Glutamatergic neuron (in vitro differentiated cells): ENCODE data around the gene HMGN4. TPM values are rescaled to one million over a fixed set of nuclear protein-coding genes. Genes with fewer than 3 reads are reported as not detected.

Experiments used
- DNase-seq: peaks from one replicate; pipeline ENCODE4 v3.0.0; 2022
- H3K27ac Mint-ChIP-seq: one replicate; pipeline ENCODE4 v1.8.0; 2020; ENCODE audit warnings: mild to moderate bottlenecking, mixed read lengths, inconsistent platforms; ENCODE audit not compliant: unreplicated experiment
- H3K27me3 Mint-ChIP-seq: one replicate; pipeline ENCODE4 v1.8.0; 2020; ENCODE audit warnings: mild to moderate bottlenecking, moderate library complexity, mixed read lengths, inconsistent platforms; ENCODE audit not compliant: unreplicated experiment
- H3K36me3 Mint-ChIP-seq: one replicate; pipeline ENCODE4 v1.8.0; 2020; ENCODE audit warnings: mild to moderate bottlenecking, mixed read lengths, inconsistent platforms; ENCODE audit not compliant: unreplicated experiment
- H3K4me1 Mint-ChIP-seq: one replicate; pipeline ENCODE4 v1.8.0; 2020; ENCODE audit warnings: mild to moderate bottlenecking, low read depth, mixed read lengths, inconsistent platforms; ENCODE audit not compliant: unreplicated experiment
- H3K4me3 Mint-ChIP-seq: one replicate; pipeline ENCODE4 v1.8.0; 2020; ENCODE audit warnings: mild to moderate bottlenecking, mixed read lengths, inconsistent platforms; ENCODE audit not compliant: unreplicated experiment
- H3K9me3 Mint-ChIP-seq: one replicate; pipeline ENCODE4 v1.8.0; 2020; ENCODE audit warnings: mild to moderate bottlenecking, moderate library complexity, mixed read lengths, inconsistent platforms; ENCODE audit not compliant: unreplicated experiment
- total RNA-seq: library from RNA; stranded (reverse); fragmentation: NEBNext Ultra II Directional; extraction: Animal tissue kit (Norgen Biotek cat#: 25700); gene quantifications from one replicate; pipeline ENCODE4 v1.2.1, GENCODE V29; 2021; ENCODE audit not compliant: unreplicated experiment
- TF ChIP-seq, protein P1 (sequence below): fragments of 200-600 bp; sonication (generic); IDR thresholded peaks from one replicate; pipeline ENCODE4 v1.5.0; 2021; ENCODE audit not compliant: partially characterized antibody, unreplicated experiment

HMGN4 gene
- total RNA-seq, 1 donor from 2014 or later, result 56.9 TPM

DNA sequence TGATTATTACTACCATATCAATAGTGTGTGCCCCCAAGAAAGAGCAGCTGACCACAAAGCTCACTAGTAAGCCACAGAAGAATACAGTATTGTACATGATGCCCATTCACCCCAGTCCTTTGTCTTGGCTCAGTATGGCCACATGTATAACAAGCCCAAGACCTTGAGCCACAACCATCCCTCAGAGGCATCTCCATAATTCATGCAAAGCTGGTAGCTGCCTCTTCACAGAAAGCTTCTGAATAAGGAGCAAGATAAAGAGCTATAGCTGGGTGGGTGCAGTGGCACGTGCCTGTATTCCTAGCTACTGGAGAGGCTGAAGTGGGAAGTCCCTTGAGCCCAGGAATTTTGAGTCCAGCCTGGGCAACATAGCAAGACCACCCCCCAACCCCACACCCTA is 42.9 kb upstream of the HMGN4 start:
- TF ChIP-seq, protein P1, sequence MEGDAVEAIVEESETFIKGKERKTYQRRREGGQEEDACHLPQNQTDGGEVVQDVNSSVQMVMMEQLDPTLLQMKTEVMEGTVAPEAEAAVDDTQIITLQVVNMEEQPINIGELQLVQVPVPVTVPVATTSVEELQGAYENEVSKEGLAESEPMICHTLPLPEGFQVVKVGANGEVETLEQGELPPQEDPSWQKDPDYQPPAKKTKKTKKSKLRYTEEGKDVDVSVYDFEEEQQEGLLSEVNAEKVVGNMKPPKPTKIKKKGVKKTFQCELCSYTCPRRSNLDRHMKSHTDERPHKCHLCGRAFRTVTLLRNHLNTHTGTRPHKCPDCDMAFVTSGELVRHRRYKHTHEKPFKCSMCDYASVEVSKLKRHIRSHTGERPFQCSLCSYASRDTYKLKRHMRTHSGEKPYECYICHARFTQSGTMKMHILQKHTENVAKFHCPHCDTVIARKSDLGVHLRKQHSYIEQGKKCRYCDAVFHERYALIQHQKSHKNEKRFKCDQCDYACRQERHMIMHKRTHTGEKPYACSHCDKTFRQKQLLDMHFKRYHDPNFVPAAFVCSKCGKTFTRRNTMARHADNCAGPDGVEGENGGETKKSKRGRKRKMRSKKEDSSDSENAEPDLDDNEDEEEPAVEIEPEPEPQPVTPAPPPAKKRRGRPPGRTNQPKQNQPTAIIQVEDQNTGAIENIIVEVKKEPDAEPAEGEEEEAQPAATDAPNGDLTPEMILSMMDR, result no peak
- Mint-ChIP-seq H3K4me3 (no peak overlapping the region), H3K36me3 (no peaks in the 10 kb centered on the region), H3K4me1 (no peaks in the 10 kb centered on the region), H3K27ac (no peak overlapping the region), H3K27me3 (peaks cover 1% of the 10 kb centered on the region), H3K9me3 (no peaks in the 10 kb centered on the region)
- DNase-seq, result no peak

- Mint-ChIP-seq H3K36me3 (no peaks in the 10 kb centered on the region), H3K27ac (no peak overlapping the region), H3K27me3 (peaks cover 10% of the 10 kb centered on the region), H3K9me3 (no peaks in the 10 kb centered on the region), H3K4me3 (no peak overlapping the region), H3K4me1 (peaks cover 2% of the 10 kb centered on the region)
- TF ChIP-seq, protein P1, result no peak
- DNase-seq, result no peak
Measured at GRCh38 chr6:26497610-26498009, 40.6 kb upstream of the HMGN4 start.

DNA sequence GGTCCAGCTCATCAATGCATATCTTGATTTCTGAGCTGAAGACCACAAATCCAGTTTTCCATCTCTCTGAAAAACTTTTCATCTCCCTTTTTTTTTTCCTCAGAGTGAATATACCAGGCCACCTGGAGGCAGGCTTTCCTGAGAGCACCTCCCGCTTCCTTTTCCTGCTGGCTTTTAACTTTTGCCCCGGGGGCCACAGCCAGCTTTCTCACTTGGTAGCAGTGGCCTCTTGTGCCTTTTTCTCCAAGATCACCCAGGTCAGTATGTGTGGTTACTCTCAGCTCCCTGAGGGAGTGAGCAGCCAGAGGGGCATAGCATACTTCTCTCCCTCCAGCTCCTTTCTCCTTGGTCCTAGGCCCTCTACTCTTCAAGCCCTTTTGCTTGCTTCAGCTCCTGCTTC is 38.1 kb upstream of the HMGN4 start, which contains the start of gene BTN1A1:
TSS of gene BTN1A1 (plus strand) at position 202 of the 400 bp plus-strand sequence. CDS start 984 bp downstream, outside the sequence.
- TF ChIP-seq, protein P1, result no peak
- Mint-ChIP-seq H3K27me3 (peaks cover 13% of the 10 kb centered on the region), H3K36me3 (no peaks in the 10 kb centered on the region), H3K4me3 (peak within 1 kb of the TSS; percentile 78), H3K4me1 (peaks cover 2% of the 10 kb centered on the region), H3K27ac (no peak within 1 kb of the TSS), H3K9me3 (no peaks in the 10 kb centered on the region)
- DNase-seq, result no peak

- peak; percentile 47 for DNase-seq
- TF ChIP-seq, protein P1, result no peak
- Mint-ChIP-seq H3K4me3 (peak overlapping the region; percentile 78), H3K9me3 (no peaks in the 10 kb centered on the region), H3K4me1 (peaks cover 2% of the 10 kb centered on the region), H3K27me3 (peaks cover 13% of the 10 kb centered on the region), H3K27ac (peak overlapping the region; percentile 43), H3K36me3 (no peaks in the 10 kb centered on the region)
Measured at GRCh38 chr6:26501482-26501986, 36.6 kb upstream of the HMGN4 start.

DNA sequence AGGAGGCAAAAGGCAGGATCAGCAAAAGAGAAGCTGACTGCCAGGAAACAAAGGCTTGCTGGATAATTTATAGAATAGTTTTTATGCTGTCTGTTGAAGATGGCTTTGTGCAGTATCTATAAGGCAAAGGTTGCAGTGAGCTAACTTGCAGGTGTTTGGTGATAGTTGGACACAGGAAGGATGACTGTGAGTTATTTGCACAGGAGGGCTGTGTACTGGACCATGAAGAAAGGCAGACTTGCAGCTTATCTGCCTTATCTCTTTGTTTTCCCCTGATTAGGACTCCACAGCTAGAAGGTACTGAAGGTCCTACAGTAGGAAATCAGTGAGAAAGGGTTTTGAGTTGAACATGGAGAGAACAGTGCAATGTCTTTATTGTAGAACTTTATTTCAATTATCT is 36.0 kb upstream of the HMGN4 start:
- Mint-ChIP-seq H3K4me3 (peak overlapping the region; percentile 78), H3K4me1 (peaks cover 2% of the 10 kb centered on the region), H3K9me3 (no peaks in the 10 kb centered on the region), H3K27ac (no peak overlapping the region), H3K27me3 (peaks cover 13% of the 10 kb centered on the region), H3K36me3 (no peaks in the 10 kb centered on the region)
- no peak for DNase-seq
- TF ChIP-seq, protein P1, result no peak
